GM19193 (cell line): Measurements from ENCODE around the gene HBG2.

Experiments used
- POLR2A ChIP-seq: IDR thresholded peaks from 4 replicates; pipeline ENCODE4 v1.6.1; 2011; ENCODE audit not compliant: insufficient read depth, insufficient read length; ENCODE audit errors: extremely low read depth

Gene HBG2

GRCh38 chr11:5242208-5242607 lies 12.4 kb downstream of the HBG2 start:
- TF ChIP-seq POLR2A, result no peak

GRCh38 chr11:5241458-5241857 lies 13.1 kb downstream of the HBG2 start:
- no peak for TF ChIP-seq POLR2A

- TF ChIP-seq POLR2A, result no peak
These were observed 14.1 kb downstream of the HBG2 start for GRCh38 chr11:5240458-5240857.

- TF ChIP-seq POLR2A, result no peak
These were observed 14.5 kb downstream of the HBG2 start for GRCh38 chr11:5240056-5240455.

GRCh38 chr11:5239046-5239445 lies 15.5 kb downstream of the HBG2 start:
- no peak for TF ChIP-seq POLR2A

DNA sequence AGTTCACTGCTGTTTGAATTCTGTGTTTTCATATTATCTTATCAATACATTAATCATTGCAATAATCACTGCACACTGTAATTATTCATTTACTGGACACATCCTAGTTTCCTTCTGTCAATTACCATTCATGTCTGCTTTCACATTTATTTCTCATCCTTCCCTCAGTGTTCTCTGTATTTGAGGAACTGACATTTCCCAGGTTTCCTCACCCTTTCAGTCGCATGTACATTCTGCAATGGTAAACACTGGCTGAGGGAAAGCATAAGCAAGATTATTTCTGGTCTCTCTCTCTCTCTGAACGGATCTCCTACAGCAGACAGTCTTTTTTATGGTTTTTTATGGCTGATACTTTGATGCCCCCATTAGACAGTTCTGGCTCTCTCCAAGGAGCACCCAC lies 16.1 kb downstream of the HBG2 start:
- TF ChIP-seq POLR2A, result no peak

DNA sequence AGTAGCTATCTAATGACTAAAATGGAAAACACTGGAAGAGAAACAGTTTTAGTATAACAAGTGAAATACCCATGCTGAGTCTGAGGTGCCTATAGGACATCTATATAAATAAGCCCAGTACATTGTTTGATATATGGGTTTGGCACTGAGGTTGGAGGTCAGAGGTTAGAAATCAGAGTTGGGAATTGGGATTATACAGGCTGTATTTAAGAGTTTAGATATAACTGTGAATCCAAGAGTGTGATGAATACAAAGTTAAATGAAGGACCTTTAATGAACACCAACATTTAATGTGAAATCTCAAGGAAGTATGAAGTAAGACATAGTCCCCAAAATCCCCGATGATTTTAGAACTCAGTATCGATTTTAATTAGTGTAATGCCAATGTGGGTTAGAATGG lies 17.2 kb downstream of the HBG2 start:
- TF ChIP-seq POLR2A, result no peak

GRCh38 chr11:5235364-5236095 lies 19.1 kb downstream of the HBG2 start:
- no peak for TF ChIP-seq POLR2A

- TF ChIP-seq POLR2A, result no peak
These were observed 20.2 kb downstream of the HBG2 start, which contains the start of gene HBD for GRCh38 chr11:5234381-5234834. HBD (minus strand) TSS chr11:5234483; CDS start chr11:5234433, 50 bp downstream.

DNA sequence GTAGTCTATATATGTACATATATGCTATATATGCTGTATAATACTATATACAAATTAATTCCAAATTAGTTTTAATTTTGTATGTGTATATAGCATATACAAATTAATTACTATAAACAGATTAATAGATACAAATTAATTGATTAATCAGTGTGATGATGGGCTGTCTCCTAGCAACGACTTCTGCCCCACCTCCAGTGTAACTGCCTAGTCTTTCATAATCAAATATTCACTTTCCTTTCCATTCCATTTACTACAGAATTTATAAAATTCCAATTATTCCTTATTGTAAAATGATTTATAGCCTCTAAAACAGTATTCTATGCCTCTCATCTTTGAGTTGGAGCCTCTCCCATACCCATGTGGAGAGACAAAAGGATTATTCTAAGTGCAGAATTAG lies 21.3 kb downstream of the HBG2 start:
- no peak for TF ChIP-seq POLR2A

- TF ChIP-seq POLR2A, result no peak
These were observed 21.8 kb downstream of the HBG2 start for GRCh38 chr11:5232821-5233220.

DNA sequence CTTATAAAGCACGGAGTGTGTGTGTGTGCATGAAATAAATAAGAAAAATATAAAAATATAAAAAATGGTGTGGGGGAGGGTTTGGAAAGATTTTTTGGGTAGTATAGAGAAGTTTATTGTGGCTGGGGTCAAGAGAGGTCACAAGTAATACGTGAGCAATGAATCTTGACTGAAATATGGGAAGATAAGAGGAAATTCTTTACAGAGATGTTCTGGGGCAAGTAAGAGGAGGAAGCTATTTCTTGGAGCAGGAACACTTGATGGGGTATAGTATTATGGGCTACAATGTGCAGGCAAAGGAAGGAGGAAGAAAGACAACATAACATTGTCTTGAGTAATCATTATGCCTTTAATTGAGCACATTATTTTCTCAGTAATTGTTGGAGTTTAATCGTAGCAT lies 22.4 kb downstream of the HBG2 start:
- no peak for TF ChIP-seq POLR2A

GRCh38 chr11:5231111-5231510 lies 23.5 kb downstream of the HBG2 start:
- no peak for TF ChIP-seq POLR2A

DNA sequence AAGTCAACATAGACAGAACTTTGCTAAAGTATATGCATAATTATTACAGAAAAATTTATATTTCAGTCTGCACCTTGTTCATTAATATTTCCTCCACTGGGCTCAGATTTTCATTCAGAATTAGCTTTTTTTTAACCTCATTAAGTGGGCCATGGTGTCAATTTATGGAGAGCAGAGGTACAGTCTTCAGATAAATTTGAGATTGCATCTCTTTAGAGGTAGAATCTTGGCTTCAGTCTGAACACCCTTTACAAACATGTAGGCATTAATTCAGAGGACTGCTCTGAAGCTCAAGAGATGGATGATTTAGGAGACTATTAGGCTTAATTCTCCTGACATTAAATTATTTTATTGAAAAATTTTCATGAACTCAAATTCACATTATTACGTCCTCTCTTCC lies 24.3 kb downstream of the HBG2 start:
- TF ChIP-seq POLR2A, result no peak

- no peak for TF ChIP-seq POLR2A
These were observed 24.8 kb downstream of the HBG2 start for GRCh38 chr11:5229796-5230195.

GRCh38 chr11:5229356-5229755 lies 25.2 kb downstream of the HBG2 start:
- no peak for TF ChIP-seq POLR2A

DNA sequence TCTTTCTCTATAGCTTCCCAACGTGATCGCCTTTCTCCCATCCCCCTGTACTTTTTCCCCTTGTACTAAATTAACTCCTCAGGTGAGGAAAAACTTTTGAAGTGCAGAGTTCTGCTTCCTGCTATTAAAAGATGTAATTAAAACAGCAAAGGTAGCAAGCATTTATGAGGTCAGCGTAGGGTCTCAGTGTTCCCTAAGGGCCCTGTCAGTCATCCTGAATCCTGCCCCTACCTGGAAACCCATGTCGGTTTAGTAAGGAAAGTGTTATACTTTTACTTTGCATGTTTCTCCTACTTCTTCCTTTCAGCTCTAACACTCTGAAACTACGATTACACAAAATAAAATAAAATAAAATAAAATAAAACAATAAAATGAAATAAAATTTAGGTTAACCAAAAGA lies 26.5 kb downstream of the HBG2 start:
- no peak for TF ChIP-seq POLR2A
